KMS-11 (cell line): ENCODE data around the gene GADL1.
A peak's percentile ranks its signal among the peaks of the same experiment; 100 is the strongest.

Experiments
- H2AFZ ChIP-seq: fragments of 200-600 bp; sonication (generic); 2 replicates; pipeline ENCODE4 v1.6.1; 2016; ENCODE audit warnings: antibody characterized with exemption, mixed run types, low read depth
- H3K27ac ChIP-seq: fragments of 200-600 bp; sonication (generic); 2 replicates; pipeline ENCODE4 v1.6.1; 2016; ENCODE audit warnings: mild to moderate bottlenecking, mixed run types
- H3K27me3 ChIP-seq: fragments of 200-600 bp; sonication (generic); 2 replicates; pipeline ENCODE4 v1.6.1; 2017; ENCODE audit warnings: mild to moderate bottlenecking, low read depth, mixed run types, moderate library complexity; ENCODE audit not compliant: insufficient read depth
- H3K36me3 ChIP-seq: fragments of 200-600 bp; sonication (generic); 2 replicates; pipeline ENCODE4 v1.6.1; 2017; ENCODE audit warnings: mild to moderate bottlenecking, mixed run types; ENCODE audit not compliant: insufficient read depth
- H3K4me1 ChIP-seq: fragments of 200-600 bp; sonication (generic); 2 replicates; pipeline ENCODE4 v1.6.1; 2016; ENCODE audit warnings: mild to moderate bottlenecking, low read depth, mixed run types; ENCODE audit not compliant: poor library complexity, severe bottlenecking
- H3K4me2 ChIP-seq: fragments of 200-600 bp; sonication (generic); 2 replicates; pipeline ENCODE4 v1.7.0; 2016; ENCODE audit warnings: mild to moderate bottlenecking, mixed run types
- H3K4me3 ChIP-seq: fragments of 200-600 bp; sonication (generic); IDR thresholded peaks from 2 replicates; pipeline ENCODE4 v1.6.1; 2017; ENCODE audit warnings: low read depth, low read length, mixed read lengths; ENCODE audit not compliant: insufficient read depth
- H3K79me2 ChIP-seq: fragments of 200-600 bp; sonication (generic); 2 replicates; pipeline ENCODE4 v1.6.1; 2016; ENCODE audit warnings: low read depth, mixed run types; ENCODE audit not compliant: insufficient read depth
- H3K9ac ChIP-seq: fragments of 200-600 bp; sonication (generic); 2 replicates; pipeline ENCODE4 v1.6.1; 2016; ENCODE audit warnings: mild to moderate bottlenecking, mixed run types
- H4K20me1 ChIP-seq: fragments of 200-600 bp; sonication (generic); 2 replicates; pipeline ENCODE4 v1.6.1; 2016; ENCODE audit warnings: mild to moderate bottlenecking, mixed run types; ENCODE audit not compliant: insufficient read depth
- TF ChIP-seq, protein P1 (sequence below): fragments of 200-600 bp; sonication (generic); conservative IDR thresholded peaks from 2 replicates; pipeline ENCODE4 v1.6.1; 2017; ENCODE audit warnings: low read depth, mild to moderate bottlenecking, antibody characterized with exemption, low read length, moderate library complexity, mixed read lengths

GADL1 gene

DNA sequence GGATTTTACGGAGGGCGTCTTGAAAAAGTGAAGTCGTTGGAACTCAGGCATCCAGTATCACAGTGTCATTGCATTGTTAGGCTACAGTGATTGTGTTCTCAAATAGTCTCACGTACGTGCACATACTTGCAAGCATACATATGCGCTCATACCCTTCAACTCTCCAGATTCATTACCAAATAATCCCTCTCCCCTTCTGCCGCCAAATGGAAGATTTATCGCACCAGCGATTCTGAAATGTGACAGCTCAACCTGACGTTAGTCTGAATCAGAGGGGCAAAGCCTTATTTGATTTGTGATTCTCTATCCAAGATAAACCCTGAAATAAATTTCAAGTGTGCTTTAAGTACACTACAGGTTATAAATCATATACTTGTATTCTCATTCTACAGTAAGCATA is 119.4 kb downstream of the GADL1 start:
- H4K20me1 ChIP-seq: no peaks in the 10 kb centered on the region
- H3K36me3 ChIP-seq: no peaks in the 10 kb centered on the region
- TF ChIP-seq, protein P1, sequence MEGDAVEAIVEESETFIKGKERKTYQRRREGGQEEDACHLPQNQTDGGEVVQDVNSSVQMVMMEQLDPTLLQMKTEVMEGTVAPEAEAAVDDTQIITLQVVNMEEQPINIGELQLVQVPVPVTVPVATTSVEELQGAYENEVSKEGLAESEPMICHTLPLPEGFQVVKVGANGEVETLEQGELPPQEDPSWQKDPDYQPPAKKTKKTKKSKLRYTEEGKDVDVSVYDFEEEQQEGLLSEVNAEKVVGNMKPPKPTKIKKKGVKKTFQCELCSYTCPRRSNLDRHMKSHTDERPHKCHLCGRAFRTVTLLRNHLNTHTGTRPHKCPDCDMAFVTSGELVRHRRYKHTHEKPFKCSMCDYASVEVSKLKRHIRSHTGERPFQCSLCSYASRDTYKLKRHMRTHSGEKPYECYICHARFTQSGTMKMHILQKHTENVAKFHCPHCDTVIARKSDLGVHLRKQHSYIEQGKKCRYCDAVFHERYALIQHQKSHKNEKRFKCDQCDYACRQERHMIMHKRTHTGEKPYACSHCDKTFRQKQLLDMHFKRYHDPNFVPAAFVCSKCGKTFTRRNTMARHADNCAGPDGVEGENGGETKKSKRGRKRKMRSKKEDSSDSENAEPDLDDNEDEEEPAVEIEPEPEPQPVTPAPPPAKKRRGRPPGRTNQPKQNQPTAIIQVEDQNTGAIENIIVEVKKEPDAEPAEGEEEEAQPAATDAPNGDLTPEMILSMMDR: no peak
- H3K27me3 ChIP-seq: no peaks in the 10 kb centered on the region
- no peak overlapping the region for H3K27ac ChIP-seq
- no peak overlapping the region for H3K9ac ChIP-seq
- no peaks in the 10 kb centered on the region for H3K79me2 ChIP-seq
- no peaks in the 10 kb centered on the region for H3K4me1 ChIP-seq
- H2AFZ ChIP-seq: no peak overlapping the region
- no peak overlapping the region for H3K4me2 ChIP-seq
- H3K4me3 ChIP-seq: no peak overlapping the region

DNA sequence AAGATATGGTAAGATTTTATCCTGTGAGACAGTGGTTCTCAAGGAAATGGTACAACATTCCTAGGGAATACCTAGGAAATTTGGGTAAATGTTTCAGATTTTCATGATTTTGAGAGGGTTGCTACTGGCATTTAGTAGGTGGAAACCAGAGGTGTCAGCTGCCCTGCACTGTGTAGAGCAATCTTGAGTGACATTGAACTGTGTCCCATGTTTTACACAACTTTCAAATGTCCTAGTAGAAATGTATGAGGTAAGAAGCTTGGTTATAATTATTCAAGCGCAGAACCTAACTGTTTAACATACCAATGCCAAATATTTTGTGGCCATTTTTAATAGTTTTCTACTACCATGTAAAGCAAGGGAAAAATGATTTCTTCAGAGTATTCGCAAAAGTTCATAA is 120.4 kb downstream of the GADL1 start:
- no peak overlapping the region for H3K4me2 ChIP-seq

DNA sequence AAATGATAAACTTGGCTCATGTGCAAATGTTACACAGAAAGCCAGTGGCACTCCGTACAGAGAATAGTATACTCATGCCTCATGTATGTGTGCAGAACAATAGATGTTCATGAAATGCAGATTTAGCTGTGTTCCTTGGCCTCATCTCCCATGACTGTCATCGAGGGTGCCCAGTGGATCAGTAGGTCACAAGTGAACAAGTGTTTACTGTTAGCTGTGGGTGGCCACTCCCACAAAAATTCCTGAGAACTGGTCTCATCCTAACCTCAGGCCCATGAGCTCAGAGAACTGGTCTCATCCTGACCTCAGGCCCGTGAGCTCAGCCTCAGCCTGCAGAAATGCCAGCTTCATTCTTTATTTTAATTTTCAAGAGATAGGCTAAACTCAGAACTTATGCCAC is 124.1 kb downstream of the GADL1 start:
- H3K27ac ChIP-seq: no peak overlapping the region
- no peaks in the 10 kb centered on the region for H3K4me1 ChIP-seq
- no peak overlapping the region for H2AFZ ChIP-seq
- H3K27me3 ChIP-seq: no peaks in the 10 kb centered on the region
- no peak overlapping the region for H3K4me2 ChIP-seq
- no peak overlapping the region for H3K4me3 ChIP-seq
- no peaks in the 10 kb centered on the region for H3K36me3 ChIP-seq
- TF ChIP-seq, protein P1: no peak
- no peak overlapping the region for H3K9ac ChIP-seq
- H3K79me2 ChIP-seq: no peaks in the 10 kb centered on the region
- H4K20me1 ChIP-seq: no peaks in the 10 kb centered on the region

More for the DNA sequence above, 120.4 kb downstream of the GADL1 start:
- H3K9ac ChIP-seq: no peak overlapping the region
- no peaks in the 10 kb centered on the region for H4K20me1 ChIP-seq
- no peaks in the 10 kb centered on the region for H3K79me2 ChIP-seq
- H3K36me3 ChIP-seq: no peaks in the 10 kb centered on the region
- H3K4me3 ChIP-seq: no peak overlapping the region
- no peaks in the 10 kb centered on the region for H3K27me3 ChIP-seq
- H3K4me1 ChIP-seq: no peaks in the 10 kb centered on the region
- TF ChIP-seq, protein P1: no peak
- H2AFZ ChIP-seq: no peak overlapping the region
- no peak overlapping the region for H3K27ac ChIP-seq

DNA sequence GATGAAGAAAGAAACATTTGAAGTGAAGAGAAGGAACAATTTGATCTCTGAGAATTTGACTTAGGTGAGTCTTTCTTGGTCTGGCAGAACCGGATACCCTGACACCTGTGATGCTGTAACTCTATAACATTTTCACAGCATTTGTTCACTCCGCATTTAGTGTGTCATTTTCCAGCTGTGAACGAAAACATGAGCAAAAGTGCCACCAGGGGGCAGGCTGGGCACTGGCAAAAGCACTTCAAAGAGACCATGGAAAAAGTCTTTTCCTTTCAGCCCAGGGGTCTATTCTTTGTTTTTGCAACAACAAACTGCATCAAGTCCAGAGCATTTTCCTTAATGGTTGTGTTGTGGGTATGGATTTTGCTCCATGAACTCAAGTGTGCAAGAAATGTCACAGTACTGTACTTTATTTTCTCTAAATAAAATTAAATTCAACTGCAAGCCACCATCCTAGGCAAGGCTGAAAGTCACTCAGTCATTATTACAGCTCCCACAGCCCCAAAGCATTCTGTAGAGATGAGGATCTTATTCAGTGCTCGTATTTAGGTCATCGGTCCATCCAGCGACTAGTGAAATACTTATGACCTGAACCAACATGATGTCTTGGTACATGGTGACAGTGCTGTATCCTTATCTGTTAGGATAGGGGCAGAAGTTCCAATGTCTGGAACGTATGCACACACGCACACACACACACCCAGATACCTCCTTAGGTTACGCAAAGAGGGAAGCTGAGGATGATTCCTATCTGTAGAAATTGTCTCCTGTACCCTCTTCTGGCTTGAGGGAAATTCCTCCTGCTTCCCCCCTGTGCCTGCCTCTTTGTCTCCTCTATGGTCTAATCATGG is 125.5 kb downstream of the GADL1 start:
- Histone ChIP-seq H3K4me2 (no peak overlapping the region), H3K27ac (no peak overlapping the region), H3K36me3 (no peaks in the 10 kb centered on the region), H3K9ac (no peak overlapping the region), H3K4me3 (no peak overlapping the region), H3K4me1 (no peaks in the 10 kb centered on the region), H2AFZ (no peak overlapping the region), H3K79me2 (no peaks in the 10 kb centered on the region), H4K20me1 (no peaks in the 10 kb centered on the region), H3K27me3 (no peaks in the 10 kb centered on the region)
- TF ChIP-seq, protein P1: peak; percentile 60
